Testis (tissue), 2 donors: ENCODE results near the gene SPATA31C2.

Experiments used
- POLR2A ChIP-seq: fragments of 450-650 bp; IDR thresholded peaks from one replicate; pipeline ENCODE4 v1.6.1; 2017; ENCODE audit warnings: antibody characterized with exemption, mild to moderate bottlenecking, moderate library complexity
- TF ChIP-seq, protein P1 (sequence below), 3 experiments: fragments of 450-650 bp in 2 of 3; fragments of 200-600 bp in 1 of 3; sonication (generic) in 1 of 3; IDR thresholded peaks; one replicate each; pipeline ENCODE4 v1.5.1; 2016 to 2019; ENCODE audit warnings: antibody characterized with exemption in 3 of 3, mild to moderate bottlenecking in 2 of 3, moderate library complexity in 1 of 3

DNA sequence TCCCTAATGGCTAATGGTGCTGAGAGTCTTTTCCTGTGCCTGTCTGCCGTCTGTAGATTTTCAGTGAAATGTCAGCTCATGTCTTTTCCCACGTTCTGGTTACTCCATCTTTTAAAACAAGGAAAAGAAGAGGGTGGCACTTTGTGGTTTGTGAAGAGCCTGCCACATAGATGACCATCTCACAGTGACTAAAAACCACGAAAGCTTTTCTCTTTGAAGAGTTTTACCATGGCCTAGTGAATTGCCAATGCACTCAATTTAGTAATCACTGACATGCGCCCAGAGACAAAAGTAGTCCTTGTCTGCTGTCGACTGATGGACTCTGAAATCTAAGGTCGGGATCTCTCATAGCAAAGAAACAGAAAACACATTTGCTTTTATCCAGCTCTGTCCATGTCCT lies 50.4 kb downstream of the SPATA31C2 start:
- TF ChIP-seq, protein P1, sequence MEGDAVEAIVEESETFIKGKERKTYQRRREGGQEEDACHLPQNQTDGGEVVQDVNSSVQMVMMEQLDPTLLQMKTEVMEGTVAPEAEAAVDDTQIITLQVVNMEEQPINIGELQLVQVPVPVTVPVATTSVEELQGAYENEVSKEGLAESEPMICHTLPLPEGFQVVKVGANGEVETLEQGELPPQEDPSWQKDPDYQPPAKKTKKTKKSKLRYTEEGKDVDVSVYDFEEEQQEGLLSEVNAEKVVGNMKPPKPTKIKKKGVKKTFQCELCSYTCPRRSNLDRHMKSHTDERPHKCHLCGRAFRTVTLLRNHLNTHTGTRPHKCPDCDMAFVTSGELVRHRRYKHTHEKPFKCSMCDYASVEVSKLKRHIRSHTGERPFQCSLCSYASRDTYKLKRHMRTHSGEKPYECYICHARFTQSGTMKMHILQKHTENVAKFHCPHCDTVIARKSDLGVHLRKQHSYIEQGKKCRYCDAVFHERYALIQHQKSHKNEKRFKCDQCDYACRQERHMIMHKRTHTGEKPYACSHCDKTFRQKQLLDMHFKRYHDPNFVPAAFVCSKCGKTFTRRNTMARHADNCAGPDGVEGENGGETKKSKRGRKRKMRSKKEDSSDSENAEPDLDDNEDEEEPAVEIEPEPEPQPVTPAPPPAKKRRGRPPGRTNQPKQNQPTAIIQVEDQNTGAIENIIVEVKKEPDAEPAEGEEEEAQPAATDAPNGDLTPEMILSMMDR (IDR thresholded peaks at IDR 0.05): no peak
- TF ChIP-seq POLR2A: no peak
